HG02610 (cell line): ENCODE measurements around the gene MPHOSPH10.
"Not testable (repeated sequence)": the region's sequence is repeated elsewhere in the genome, so short reads cannot be mapped to it uniquely, and the experiment has no call there.

Experiments used
- ATAC-seq: cut with Tn5 transposase; IDR thresholded peaks from one replicate; pipeline ENCODE4 v1.9.1; 2021; ENCODE audit warnings: mild to moderate bottlenecking, moderate library complexity; ENCODE audit not compliant: unreplicated experiment

MPHOSPH10 gene

GRCh38 chr2:71157124-71157793, 26.8 kb downstream of the MPHOSPH10 start:
- ATAC-seq = no peak

- ATAC-seq = no peak
Measured at GRCh38 chr2:71166812-71167211, 36.4 kb downstream of the MPHOSPH10 start.

DNA sequence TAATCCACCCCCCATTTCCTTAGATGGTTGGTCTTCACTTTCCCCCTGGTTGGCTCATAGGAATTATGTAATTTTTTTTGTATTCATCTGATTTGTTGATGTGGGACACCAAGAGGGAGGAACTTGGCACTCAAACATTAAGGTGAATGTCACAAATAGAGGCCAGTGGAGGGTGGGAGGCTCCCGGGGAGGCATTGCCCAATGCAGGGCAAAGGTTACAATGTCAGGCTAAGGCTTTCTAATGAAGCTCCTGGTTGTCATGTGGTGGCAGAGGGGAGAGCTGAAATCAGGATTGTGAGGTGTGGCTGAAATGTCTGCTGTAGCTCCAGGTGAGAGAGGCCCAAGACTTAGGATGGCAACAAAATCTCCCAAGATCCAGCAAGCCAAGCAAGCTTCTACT, 42.7 kb downstream of the MPHOSPH10 start:
- ATAC-seq = no peak

DNA sequence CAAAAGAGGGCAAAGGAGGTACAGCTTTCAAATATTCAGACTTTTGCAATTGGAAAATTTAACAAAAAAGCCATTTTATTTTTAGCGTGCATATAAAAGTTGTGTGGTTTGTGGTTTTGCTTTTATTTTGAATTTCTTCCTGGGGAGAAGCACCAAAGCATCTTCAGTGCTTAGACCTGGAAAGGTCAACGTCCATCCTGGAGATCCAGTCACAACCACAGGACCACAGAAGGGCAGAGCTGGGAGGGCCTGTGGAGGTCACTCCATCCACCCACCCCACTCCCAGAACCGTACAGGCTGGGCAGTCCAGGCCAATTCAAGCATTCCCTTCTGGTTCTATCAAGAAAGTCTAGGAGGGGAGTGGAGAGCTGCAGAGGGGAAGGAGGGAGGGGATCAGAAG, 43.8 kb downstream of the MPHOSPH10 start:
- ATAC-seq = no peak

- ATAC-seq = not testable (repeated sequence)
Measured at GRCh38 chr2:71178836-71179235, 48.4 kb downstream of the MPHOSPH10 start.

GRCh38 chr2:71181316-71181715, 50.9 kb downstream of the MPHOSPH10 start:
- ATAC-seq = no peak

DNA sequence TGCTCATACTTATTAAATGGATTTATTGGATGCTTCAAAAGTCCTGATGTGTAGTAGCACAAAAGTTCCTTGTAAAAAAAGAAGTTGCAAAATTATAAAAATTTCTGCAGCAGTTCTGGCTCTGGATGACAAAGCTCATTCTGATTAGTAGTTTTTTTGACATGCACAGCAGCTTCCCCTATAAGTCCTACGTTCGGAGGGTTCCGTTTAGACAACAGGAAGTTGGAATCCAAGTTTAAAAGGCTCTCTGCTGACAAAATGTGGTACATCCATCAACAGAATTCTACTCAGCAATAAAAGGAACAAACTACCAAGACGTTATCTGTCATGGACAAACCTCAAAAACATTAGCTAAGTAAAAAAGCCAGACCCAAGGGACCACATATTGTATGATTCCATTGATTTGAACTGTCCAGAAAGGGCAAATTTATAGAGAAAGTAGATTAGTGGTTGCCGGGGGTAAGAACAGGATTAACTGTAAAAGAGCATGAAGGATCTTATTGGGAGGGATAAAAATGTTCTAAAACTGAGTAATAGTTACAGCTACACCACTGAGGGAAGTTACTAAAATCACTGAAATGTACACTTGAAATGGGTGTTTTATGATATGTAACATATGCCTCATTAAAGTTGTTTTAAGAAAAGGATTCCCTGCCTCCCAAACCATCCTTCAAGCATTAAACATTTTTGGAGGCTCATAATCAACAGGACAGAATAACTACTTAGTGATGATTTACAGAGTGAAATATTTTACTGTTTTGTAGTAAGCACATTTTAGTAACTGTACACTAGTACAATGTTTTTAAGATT, 53.1 kb downstream of the MPHOSPH10 start:
- ATAC-seq = not testable (repeated sequence)

- ATAC-seq = no peak
Measured at GRCh38 chr2:71186973-71187372, 56.5 kb downstream of the MPHOSPH10 start.

DNA sequence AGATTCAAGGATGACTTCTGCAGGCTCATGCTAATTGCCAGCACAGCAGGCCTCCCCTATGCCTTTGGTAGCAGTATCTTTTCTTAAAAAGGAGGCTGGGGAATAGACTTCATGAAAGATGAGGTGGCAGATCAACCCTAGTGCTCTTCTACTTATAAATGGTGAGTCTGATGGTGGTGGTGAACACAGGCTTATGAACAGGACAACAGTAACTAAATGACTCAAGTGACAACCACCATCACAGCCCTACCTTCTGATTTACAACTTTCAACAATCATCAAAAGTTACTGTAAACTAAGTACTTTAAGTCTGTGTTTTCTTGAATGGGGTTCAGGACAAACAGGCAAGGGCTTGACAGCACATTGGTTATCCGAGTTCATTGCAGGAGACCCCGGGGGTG, 57.2 kb downstream of the MPHOSPH10 start:
- ATAC-seq = no peak

DNA sequence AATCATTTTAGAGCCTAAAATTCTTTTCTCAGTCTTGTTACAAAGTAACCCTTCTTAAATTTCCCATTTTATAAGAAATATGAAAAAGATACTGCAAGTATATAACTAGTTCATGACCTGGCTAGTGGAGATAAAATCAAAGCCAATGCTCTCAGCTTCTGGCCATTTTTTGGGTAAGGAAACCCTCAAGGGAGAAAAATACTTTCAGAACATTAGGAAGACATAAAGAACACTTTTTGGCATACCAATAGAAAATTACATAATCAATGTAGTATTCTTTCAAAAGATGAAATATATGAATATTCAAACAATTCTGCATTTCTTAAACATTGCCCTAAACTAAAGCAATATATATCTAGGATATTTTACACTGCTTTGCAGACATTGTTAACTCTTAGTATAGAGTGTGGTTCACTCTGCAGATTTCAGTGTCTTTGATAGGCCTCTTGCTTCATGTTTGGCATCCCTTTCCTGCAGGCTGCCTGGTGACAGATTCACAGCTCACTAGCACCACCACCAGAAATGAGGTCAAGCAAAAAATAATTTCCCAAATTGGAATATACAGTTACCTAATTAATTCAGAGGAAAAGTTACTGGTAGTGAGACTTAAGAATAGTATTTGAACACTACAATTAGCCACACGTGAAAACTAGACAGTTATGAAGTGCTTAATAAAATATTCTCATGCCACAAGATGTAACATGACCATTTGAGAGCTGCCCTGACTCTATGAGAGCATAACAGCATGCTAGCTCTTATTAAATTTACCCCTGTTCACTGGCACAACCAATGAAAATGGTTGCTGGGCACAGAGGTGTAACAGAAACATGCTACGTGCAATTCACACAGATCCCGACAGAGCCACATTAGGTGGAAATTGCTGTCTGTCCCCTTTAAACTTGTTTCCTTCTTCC, 60.5 kb downstream of the MPHOSPH10 start:
- no peak for ATAC-seq

- ATAC-seq = no peak
Measured at GRCh38 chr2:71191570-71191943, 61.1 kb downstream of the MPHOSPH10 start.
